Effector memory CD8-positive, alpha-beta T cell (primary cell): ENCODE results near the gene TANGO6.

Source experiments
- ATAC-seq: fragments of 150-1000 bp; cut with Tn5 transposase; replicated peaks from 2 replicates; pipeline ENCODE4 v1.10.0; 2021; ENCODE audit warnings: mild to moderate bottlenecking, moderate library complexity
- DNase-seq, 3 experiments: peaks; one replicate each; pipeline ENCODE4 v3.0.0; 2021
- H3K27ac Mint-ChIP-seq, 2 donors: one replicate each; pipeline ENCODE4 v1.8.0; 2022; ENCODE audit warnings: mild to moderate bottlenecking in 2 of 2, mixed read lengths in 2 of 2, moderate library complexity in 2 of 2
- H3K27me3 Mint-ChIP-seq, 2 donors: one replicate each; pipeline ENCODE4 v1.8.0; 2022; ENCODE audit warnings: mixed read lengths in 2 of 2
- H3K36me3 Mint-ChIP-seq: one replicate; pipeline ENCODE4 v1.8.0; 2022; ENCODE audit warnings: mild to moderate bottlenecking, moderate library complexity, mixed read lengths; ENCODE audit not compliant: insufficient read depth
- H3K4me1 Mint-ChIP-seq, 2 donors: one replicate each; pipeline ENCODE4 v1.8.0; 2022; ENCODE audit warnings: low read depth in 2 of 2, mixed read lengths in 2 of 2
- H3K4me3 Mint-ChIP-seq, 2 donors: one replicate each; pipeline ENCODE4 v1.8.0; 2022; ENCODE audit warnings: mild to moderate bottlenecking in 2 of 2, mixed read lengths in 2 of 2, moderate library complexity in 2 of 2
- H3K9me3 Mint-ChIP-seq, 2 donors: one replicate each; pipeline ENCODE4 v1.8.0; 2022; ENCODE audit warnings: mixed read lengths in 2 of 2

TANGO6 gene

GRCh38 chr16:68939692-68940320, 96.5 kb downstream of the TANGO6 start:
- no peaks in the 10 kb centered on the region for H3K4me1 Mint-ChIP-seq
- H3K9me3 Mint-ChIP-seq: no peaks in the 10 kb centered on the region
- ATAC-seq (no peak), DNase-seq (no peak)
- H3K36me3 Mint-ChIP-seq: peaks cover 12% of the 10 kb centered on the region
- H3K4me3 Mint-ChIP-seq: no peak overlapping the region
- no peak overlapping the region for H3K27ac Mint-ChIP-seq
- H3K27me3 Mint-ChIP-seq: no peaks in the 10 kb centered on the region

GRCh38 chr16:68940816-68941215, 97.5 kb downstream of the TANGO6 start:
- H3K9me3 Mint-ChIP-seq: no peaks in the 10 kb centered on the region
- no peak overlapping the region for H3K4me3 Mint-ChIP-seq
- H3K27me3 Mint-ChIP-seq: no peaks in the 10 kb centered on the region
- no peak overlapping the region for H3K27ac Mint-ChIP-seq
- peaks cover 14% of the 10 kb centered on the region for H3K36me3 Mint-ChIP-seq
- no peaks in the 10 kb centered on the region for H3K4me1 Mint-ChIP-seq
- DNase-seq (no peak), ATAC-seq (no peak)

GRCh38 chr16:68943961-68944360, 100.6 kb downstream of the TANGO6 start:
- H3K27ac Mint-ChIP-seq: no peak overlapping the region
- DNase-seq: no peak

GRCh38 chr16:68948230-68948910, 105.0 kb downstream of the TANGO6 start:
- Mint-ChIP-seq H3K4me1 (no peaks in the 10 kb centered on the region), H3K9me3 (no peaks in the 10 kb centered on the region), H3K36me3 (peaks cover 10% of the 10 kb centered on the region), H3K27me3 (no peaks in the 10 kb centered on the region), H3K4me3 (no peak overlapping the region), H3K27ac (peak overlapping the region in 1 of 2 donors; percentile 35)
- DNase-seq: no peak
- ATAC-seq: no peak

More at GRCh38 chr16:68943961-68944360, 100.6 kb downstream of the TANGO6 start:
- Mint-ChIP-seq H3K4me1 (no peaks in the 10 kb centered on the region), H3K9me3 (no peaks in the 10 kb centered on the region), H3K4me3 (no peak overlapping the region), H3K27me3 (no peaks in the 10 kb centered on the region), H3K36me3 (peaks cover 10% of the 10 kb centered on the region)
- ATAC-seq: no peak

GRCh38 chr16:68951991-68952877, 108.9 kb downstream of the TANGO6 start:
- no peak for DNase-seq
- Mint-ChIP-seq H3K27ac (no peak overlapping the region), H3K36me3 (no peaks in the 10 kb centered on the region), H3K4me1 (no peaks in the 10 kb centered on the region), H3K9me3 (no peaks in the 10 kb centered on the region), H3K4me3 (no peak overlapping the region), H3K27me3 (no peaks in the 10 kb centered on the region)
- no peak for ATAC-seq

- H3K4me3 Mint-ChIP-seq: no peak overlapping the region
Measured at GRCh38 chr16:68954911-68955635, 111.7 kb downstream of the TANGO6 start.

GRCh38 chr16:68960910-68961309, 117.6 kb downstream of the TANGO6 start:
- Mint-ChIP-seq H3K4me1 (no peaks in the 10 kb centered on the region), H3K27ac (peak overlapping the region in 1 of 2 donors; percentile 33), H3K4me3 (no peak overlapping the region), H3K36me3 (no peaks in the 10 kb centered on the region), H3K27me3 (no peaks in the 10 kb centered on the region), H3K9me3 (no peaks in the 10 kb centered on the region)
- DNase-seq (no peak), ATAC-seq (no peak)

More at GRCh38 chr16:68954911-68955635, 111.7 kb downstream of the TANGO6 start:
- Mint-ChIP-seq H3K27me3 (no peaks in the 10 kb centered on the region), H3K4me1 (no peaks in the 10 kb centered on the region), H3K27ac (no peak overlapping the region), H3K9me3 (no peaks in the 10 kb centered on the region), H3K36me3 (no peaks in the 10 kb centered on the region)
- ATAC-seq (no peak), DNase-seq (no peak)

- H3K36me3 Mint-ChIP-seq: no peaks in the 10 kb centered on the region
- no peak for ATAC-seq
- no peaks in the 10 kb centered on the region for H3K9me3 Mint-ChIP-seq
- H3K27ac Mint-ChIP-seq: peak overlapping the region in 1 of 2 donors; percentile 35
- H3K27me3 Mint-ChIP-seq: no peaks in the 10 kb centered on the region
- H3K4me1 Mint-ChIP-seq: no peaks in the 10 kb centered on the region
- DNase-seq: no peak
- H3K4me3 Mint-ChIP-seq: no peak overlapping the region
Measured at GRCh38 chr16:68961778-68962402, 118.6 kb downstream of the TANGO6 start.

- no peak overlapping the region for H3K27ac Mint-ChIP-seq
- no peaks in the 10 kb centered on the region for H3K9me3 Mint-ChIP-seq
- H3K4me3 Mint-ChIP-seq: no peak overlapping the region
- H3K36me3 Mint-ChIP-seq: peaks cover 16% of the 10 kb centered on the region
- ATAC-seq (no peak), DNase-seq (no peak)
- H3K4me1 Mint-ChIP-seq: no peaks in the 10 kb centered on the region
- H3K27me3 Mint-ChIP-seq: no peaks in the 10 kb centered on the region
Measured at GRCh38 chr16:68969338-68969737, 126.0 kb downstream of the TANGO6 start.

- Mint-ChIP-seq H3K27me3 (no peaks in the 10 kb centered on the region), H3K36me3 (peaks cover 28% of the 10 kb centered on the region), H3K4me3 (no peak overlapping the region), H3K4me1 (no peaks in the 10 kb centered on the region), H3K27ac (peak overlapping the region in 1 of 2 donors; percentile 75), H3K9me3 (no peaks in the 10 kb centered on the region)
- no peak for ATAC-seq
- no peak for DNase-seq
Measured at GRCh38 chr16:68972013-68972412, 128.7 kb downstream of the TANGO6 start.

GRCh38 chr16:68972720-68973119, 129.4 kb downstream of the TANGO6 start:
- Mint-ChIP-seq H3K27me3 (no peaks in the 10 kb centered on the region), H3K9me3 (no peaks in the 10 kb centered on the region), H3K36me3 (peaks cover 27% of the 10 kb centered on the region), H3K27ac (peak overlapping the region in 1 of 2 donors; percentile 32), H3K4me1 (no peaks in the 10 kb centered on the region), H3K4me3 (no peak overlapping the region)
- DNase-seq: no peak
- ATAC-seq: no peak

GRCh38 chr16:68973611-68974120, 130.3 kb downstream of the TANGO6 start:
- peaks cover 26% of the 10 kb centered on the region for H3K36me3 Mint-ChIP-seq
- no peaks in the 10 kb centered on the region for H3K4me1 Mint-ChIP-seq
- ATAC-seq (no peak), DNase-seq (no peak)
- no peaks in the 10 kb centered on the region for H3K27me3 Mint-ChIP-seq
- no peak overlapping the region for H3K4me3 Mint-ChIP-seq
- H3K9me3 Mint-ChIP-seq: no peaks in the 10 kb centered on the region
- no peak overlapping the region for H3K27ac Mint-ChIP-seq
